ENCODE data around the gene AQP6. TPM values are rescaled to one million over a fixed set of nuclear protein-coding genes. Genes with fewer than 3 reads are reported as not detected.

Gene AQP6
- total and polyA plus RNA-seq, 12 donors, result 0.20 to 1.1 (median 0.28) TPM; not detected in 8

- WGBS, 4 donors, result 65 to 83% (median 72%) methylated on average over 10 of the region's 10 CpGs
- intact Hi-C loops (cut with DNase I), result loop anchor here in 1 of 2 donors (5.0 kb wide), 1 partner anchor 92 kb away; no protein-coding TSS in a partner anchor
- no peak for DNase-seq
Measured at GRCh38 chr12:49970658-49971057, 2.1 kb upstream of the AQP6 start.

DNA sequence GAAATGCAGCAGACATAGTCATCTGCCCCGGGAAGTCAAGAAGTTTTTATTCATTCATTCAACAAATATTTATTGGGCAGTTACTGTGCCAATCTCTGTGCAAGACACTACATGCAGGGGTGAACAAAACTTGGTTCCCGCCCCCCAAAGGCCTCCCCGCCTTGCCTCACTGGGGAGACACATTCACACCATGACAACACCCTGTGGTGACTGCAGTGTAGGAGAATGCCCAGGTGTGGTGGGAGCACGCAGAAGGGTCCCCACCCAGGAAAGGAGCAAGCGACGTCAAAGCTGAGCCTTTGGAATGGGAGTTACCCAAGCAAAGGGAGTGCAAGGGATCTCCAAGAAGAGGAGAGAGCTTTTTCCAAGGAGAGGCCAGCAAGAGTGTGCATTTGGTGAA is 1.6 kb upstream of the AQP6 start:
- no peak for DNase-seq
- intact Hi-C loops (cut with DNase I), result loop anchor here in 1 of 2 donors (5.0 kb wide), 1 partner anchor 91 kb away; no protein-coding TSS in a partner anchor
- no peak for TF ChIP-seq POLR2A (IDR thresholded peaks at IDR 0.05)

More at GRCh38 chr12:49970658-49971057, 2.1 kb upstream of the AQP6 start:
- Histone ChIP-seq H3K36me3 (replicated peaks in 1 of 2) (no peaks in the 10 kb centered on the region), H3K27ac (no peak overlapping the region), H3K4me1 (replicated peaks in 1 of 2) (peaks cover 5 to 9% of the 10 kb centered on the region in 2 donors), H3K4me3 (no peak overlapping the region), H3K27me3 (peaks cover 3% of the 10 kb centered on the region), H3K9me3 (replicated peaks in 1 of 3) (no peaks in the 10 kb centered on the region)
- TF ChIP-seq CTCF (IDR thresholded peaks at IDR 0.05) (no peak), POLR2A (IDR thresholded peaks at IDR 0.05) (no peak)

GRCh38 chr12:49972129-49972528 is 618 bp upstream of the AQP6 start:
- Histone ChIP-seq H3K4me1 (replicated peaks in 1 of 2) (peaks cover 5 to 7% of the 10 kb centered on the region in 2 donors), H3K9me3 (replicated peaks in 1 of 3) (no peaks in the 10 kb centered on the region), H3K4me3 (no peak overlapping the region), H3K27ac (no peak overlapping the region), H3K27me3 (peaks cover 3% of the 10 kb centered on the region), H3K36me3 (replicated peaks in 1 of 2) (no peaks in the 10 kb centered on the region)
- DNase-seq, result no peak
- 72 to 77% (median 76%) methylated on average over 7 to 9 of the region's 9 CpGs for WGBS, 4 donors
- intact Hi-C loops (cut with DNase I), result loop anchor here in 1 of 2 donors (5.0 kb wide), 1 partner anchor 90 kb away; no protein-coding TSS in a partner anchor
- TF ChIP-seq POLR2A (IDR thresholded peaks at IDR 0.05), result no peak
- TF ChIP-seq CTCF (IDR thresholded peaks at IDR 0.05), result no peak

More for the DNA sequence above, 1.6 kb upstream of the AQP6 start:
- H3K27ac ChIP-seq, result no peak overlapping the region
- no peaks in the 10 kb centered on the region for H3K9me3 ChIP-seq (replicated peaks in 1 of 3)
- 78 to 90% (median 84%) methylated on average over 6 of the region's 6 CpGs for WGBS, 4 donors
- H3K4me3 ChIP-seq, result no peak overlapping the region
- H3K36me3 ChIP-seq (replicated peaks in 1 of 2), result no peaks in the 10 kb centered on the region
- peaks cover 5 to 9% of the 10 kb centered on the region in 2 donors for H3K4me1 ChIP-seq (replicated peaks in 1 of 2)
- peaks cover 3% of the 10 kb centered on the region for H3K27me3 ChIP-seq

- H3K27ac ChIP-seq, result no peak overlapping the region
- no peaks in the 10 kb centered on the region for H3K36me3 ChIP-seq (replicated peaks in 1 of 2)
- WGBS, 4 donors, result 75 to 88% (median 85%) methylated on average over 13 to 19 of the region's 19 CpGs
- H3K9me3 ChIP-seq (replicated peaks in 1 of 3), result no peaks in the 10 kb centered on the region
- H3K4me3 ChIP-seq, result no peak overlapping the region
- no peaks in the 10 kb centered on the region for H3K4me1 ChIP-seq (replicated peaks in 1 of 2)
- peaks cover 3% of the 10 kb centered on the region for H3K27me3 ChIP-seq
- intact Hi-C loops (cut with DNase I), result loop anchor here in 1 of 2 donors (5.0 kb wide), 1 partner anchor 89 kb away; no protein-coding TSS in a partner anchor
- TF ChIP-seq CTCF (IDR thresholded peaks at IDR 0.05) (no peak), POLR2A (IDR thresholded peaks at IDR 0.05) (no peak)
- DNase-seq, result no peak
Measured at GRCh38 chr12:49973361-49973830, 649 bp downstream of the AQP6 start.

DNA sequence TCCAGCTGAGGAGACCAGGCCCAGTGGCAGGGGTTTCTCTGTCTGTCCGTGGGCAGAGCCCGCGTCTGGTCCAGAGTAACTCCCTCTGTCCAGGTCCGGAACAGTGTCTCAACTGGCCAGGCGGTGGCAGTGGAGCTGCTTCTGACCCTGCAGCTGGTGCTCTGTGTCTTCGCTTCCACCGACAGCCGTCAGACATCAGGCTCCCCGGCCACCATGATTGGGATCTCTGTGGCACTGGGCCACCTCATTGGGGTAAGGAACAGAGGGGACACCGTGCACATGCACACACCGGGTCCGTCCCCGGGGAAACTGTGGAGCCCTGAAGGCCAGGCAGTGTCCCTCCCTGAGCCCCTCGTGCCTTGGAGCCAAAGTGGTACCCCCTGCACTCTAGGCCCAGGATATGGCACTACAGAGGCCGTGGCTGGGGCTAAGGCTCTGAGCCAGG is 1.5 kb downstream of the AQP6 start:
- H3K4me1 ChIP-seq (replicated peaks in 1 of 2), result no peaks in the 10 kb centered on the region
- no peaks in the 10 kb centered on the region for H3K9me3 ChIP-seq (replicated peaks in 1 of 3)
- WGBS, 4 donors, result 28 to 50% (median 36%) methylated on average over 2 to 15 of the region's 15 CpGs
- H3K27me3 ChIP-seq, result peaks cover 3% of the 10 kb centered on the region
- TF ChIP-seq CTCF (IDR thresholded peaks at IDR 0.05), result peak; percentile 42 to 73 (median 64)
- TF ChIP-seq POLR2A (IDR thresholded peaks at IDR 0.05), result no peak
- intact Hi-C loops (cut with DNase I), result loop anchor here in 1 of 2 donors (5.0 kb wide), 1 partner anchor 88 kb away; no protein-coding TSS in a partner anchor
- H3K36me3 ChIP-seq (replicated peaks in 1 of 2), result no peaks in the 10 kb centered on the region
- no peak overlapping the region for H3K4me3 ChIP-seq
- H3K27ac ChIP-seq, result no peak overlapping the region
- DNase-seq, result peak; percentile 68 to 90 (median 75)
